ENCODE results near the gene ELOVL2. TPM values are rescaled to one million over a fixed set of nuclear protein-coding genes. Genes with fewer than 3 reads are reported as not detected.
A peak's percentile ranks its signal among the peaks of the same experiment; 100 is the strongest.

Gene ELOVL2
- total and polyA plus RNA-seq, 10 of the 15 experiments (the other 5 are each of a cell fraction or from before 2014, with no cell fraction given) = 0.01 to 0.03 TPM; not detected in 8

DNA sequence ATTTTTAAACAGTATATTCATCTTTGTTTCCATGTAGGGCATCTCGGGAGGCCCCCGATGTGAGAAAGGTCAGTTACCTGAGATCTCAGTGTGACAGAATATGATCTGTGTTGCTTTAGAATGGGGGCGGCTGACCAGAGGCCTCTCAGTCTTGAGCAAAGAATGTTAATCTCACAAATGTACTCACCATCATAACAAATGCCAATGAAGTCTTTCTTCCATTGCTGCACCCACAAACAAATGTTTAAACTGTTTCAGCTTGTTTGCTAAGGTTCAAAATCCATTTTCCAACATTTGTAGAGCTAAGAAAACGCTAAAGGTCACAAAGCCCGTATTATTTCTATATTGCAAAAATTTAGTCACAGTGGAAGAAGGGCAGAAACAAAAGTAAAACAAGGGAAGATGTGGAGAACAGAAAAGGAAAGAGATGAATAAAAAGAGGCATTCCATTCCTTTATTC is 31.8 kb downstream of the ELOVL2 start:
- in situ Hi-C loops (cut with MboI) (no loop called here), intact Hi-C loops (cut with micrococcal nuclease; ENCODE audit: unreplicated experiment) (no loop called here)
- H4K20me1 ChIP-seq (ENCODE audit: control insufficient read depth, insufficient read depth) = no peaks in the 10 kb centered on the region
- H2AFZ ChIP-seq (ENCODE audit: control insufficient read depth, low read depth, low read length) = no peak overlapping the region
- RAD21 ChIA-PET (ENCODE audit: unreplicated experiment) = interaction anchor here (1.3 to 1.7 kb wide), 2 partner anchors 56 to 58 kb away, joined by 3 to 6 read pairs; no protein-coding TSS in a partner anchor
- H3K4me3 ChIP-seq = no peak overlapping the region
- peaks cover 0 to 2% of the 10 kb centered on the region in 2 experiments; a peak in 3 of 4 replicates for H3K27me3 ChIP-seq (replicated peaks in 1 of 2; ENCODE audit: control insufficient read depth in 2 of 2, insufficient read depth in 2 of 2, low read length in 1 of 2)
- TF ChIP-seq POU2F2 (IDR thresholded peaks at IDR 0.05; ENCODE audit: borderline replicate concordance, low read depth, low read length) = no peak
- POLR2A ChIA-PET = interaction anchor here (0.5 kb wide), 1 partner anchor 70 kb away, joined by 3 read pairs; no protein-coding TSS in a partner anchor
- no peaks in the 10 kb centered on the region for H3K36me3 ChIP-seq (ENCODE audit: control insufficient read depth in 2 of 2, insufficient read depth in 2 of 2, low read length in 1 of 2)
- H3K4me1 ChIP-seq (ENCODE audit: control insufficient read depth, insufficient read depth, low read length) = peaks cover 11% of the 10 kb centered on the region
- WGBS (ENCODE audit: insufficient coverage, insufficient replicate concordance, low lambda C conversion rate, missing lambda C conversion rate) = 42% methylated on average over 5 of the region's 5 CpGs
- BruUV-seq (replicated peaks) = no TSS peak
- H3K9me3 ChIP-seq (replicated peaks; ENCODE audit: control insufficient read depth, insufficient read depth, low read length) = no peaks in the 10 kb centered on the region
- no peak for ATAC-seq
- FAIRE-seq = no peak
- CTCF ChIA-PET = interaction anchor here (1.0 kb wide), 1 partner anchor 57 kb away, joined by 4 read pairs; no protein-coding TSS in a partner anchor
- no peak for DNase-seq (ENCODE audit: low read depth, low spot score)
- H3K9ac ChIP-seq (ENCODE audit: control insufficient read depth, insufficient read depth, low read length) = no peak overlapping the region
- no peaks in the 10 kb centered on the region for H3K79me2 ChIP-seq (ENCODE audit: control insufficient read depth, insufficient read depth, low read length)
- SMC1A ChIA-PET (ENCODE audit: uncharacterized antibody, unreplicated experiment) = interaction anchor here (1.5 kb wide), 1 partner anchor 25 kb away, joined by 5 read pairs; no protein-coding TSS in a partner anchor
- no peak overlapping the region for H3K27ac ChIP-seq (ENCODE audit: control insufficient read depth, insufficient read depth)
- H3K4me2 ChIP-seq (ENCODE audit: control insufficient read depth, insufficient read depth) = no peak overlapping the region

- Histone ChIP-seq H3K79me2 (ENCODE audit: control insufficient read depth, insufficient read depth, low read length) (no peaks in the 10 kb centered on the region), H3K36me3 (ENCODE audit: control insufficient read depth in 2 of 2, insufficient read depth in 2 of 2, low read length in 1 of 2) (no peaks in the 10 kb centered on the region), H3K4me3 (no peak overlapping the region), H4K20me1 (ENCODE audit: control insufficient read depth, insufficient read depth) (no peaks in the 10 kb centered on the region), H3K4me1 (ENCODE audit: control insufficient read depth, insufficient read depth, low read length) (peaks cover 11% of the 10 kb centered on the region), H3K9ac (ENCODE audit: control insufficient read depth, insufficient read depth, low read length) (no peak overlapping the region), H3K4me2 (ENCODE audit: control insufficient read depth, insufficient read depth) (no peak overlapping the region), H3K27me3 (replicated peaks in 1 of 2; ENCODE audit: control insufficient read depth in 2 of 2, insufficient read depth in 2 of 2, low read length in 1 of 2) (peaks cover 0 to 2% of the 10 kb centered on the region in 2 experiments; a peak in 2 of 4 replicates), H3K9me3 (replicated peaks; ENCODE audit: control insufficient read depth, insufficient read depth, low read length) (no peaks in the 10 kb centered on the region), H2AFZ (ENCODE audit: control insufficient read depth, low read depth, low read length) (no peak overlapping the region), H3K27ac (ENCODE audit: control insufficient read depth, insufficient read depth) (no peak overlapping the region)
- in situ Hi-C loops (cut with MboI) (no loop called here), intact Hi-C loops (cut with micrococcal nuclease; ENCODE audit: unreplicated experiment) (no loop called here)
- ChIA-PET POLR2A (interaction anchor here (0.5 kb wide), 1 partner anchor 71 kb away, joined by 3 read pairs; no protein-coding TSS in a partner anchor), RAD21 (ENCODE audit: unreplicated experiment) (interaction anchor here (1.3 to 1.7 kb wide), 2 partner anchors 57 kb away, joined by 3 to 6 read pairs; no protein-coding TSS in a partner anchor), SMC1A (ENCODE audit: uncharacterized antibody, unreplicated experiment) (interaction anchor here (0.7 to 1.8 kb wide), 3 partner anchors 20 to 57 kb away, joined by 3 to 5 read pairs (median 5); no protein-coding TSS in a partner anchor), CTCF (interaction anchor here (1.0 kb wide), 1 partner anchor 57 kb away, joined by 4 read pairs; no protein-coding TSS in a partner anchor)
- TF ChIP-seq RAD21 (IDR thresholded peaks at IDR 0.05; ENCODE audit: insufficient read depth, low read depth, low read length) = peak; percentile 17; the same call in 1 of the 2 replicates
- peak; percentile 19; the same call in 1 of the 2 replicates for TF ChIP-seq RUNX3 (IDR thresholded peaks at IDR 0.05; ENCODE audit: low read length)
- TF ChIP-seq, protein P1, sequence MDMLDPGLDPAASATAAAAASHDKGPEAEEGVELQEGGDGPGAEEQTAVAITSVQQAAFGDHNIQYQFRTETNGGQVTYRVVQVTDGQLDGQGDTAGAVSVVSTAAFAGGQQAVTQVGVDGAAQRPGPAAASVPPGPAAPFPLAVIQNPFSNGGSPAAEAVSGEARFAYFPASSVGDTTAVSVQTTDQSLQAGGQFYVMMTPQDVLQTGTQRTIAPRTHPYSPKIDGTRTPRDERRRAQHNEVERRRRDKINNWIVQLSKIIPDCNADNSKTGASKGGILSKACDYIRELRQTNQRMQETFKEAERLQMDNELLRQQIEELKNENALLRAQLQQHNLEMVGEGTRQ (IDR thresholded peaks at IDR 0.05; ENCODE audit: borderline replicate concordance, low read depth, low read length) = no peak
- no peak for TF ChIP-seq CHD2 (IDR thresholded peaks at IDR 0.05; ENCODE audit: borderline replicate concordance, low read depth, low read length)
- peak in 1 of 3 experiments; percentile 13; a peak in 1 of 6 replicates for TF ChIP-seq CTCF (IDR thresholded peaks at IDR 0.05 in 2 of 3, conservative IDR thresholded peaks at IDR 0.05 in 1 of 3; ENCODE audit: control insufficient read depth in 2 of 3, extremely low read depth in 1 of 3, insufficient read depth in 1 of 3, low read depth in 3 of 3, low read length in 3 of 3)
- TF ChIP-seq NRF1 (conservative IDR thresholded peaks at IDR 0.05; ENCODE audit: low read depth, low read length) = no peak
- TF ChIP-seq NFXL1 (IDR thresholded peaks at IDR 0.05; ENCODE audit: borderline replicate concordance) = no peak
- TF ChIP-seq PAX8 (IDR thresholded peaks at IDR 0.05) = no peak
- FAIRE-seq (no peak), DNase-seq (ENCODE audit: low read depth, low spot score) (no peak), ATAC-seq (peak; percentile 71)
- BruUV-seq (replicated peaks) = no TSS peak
- 34% methylated on average over 8 of the region's 8 CpGs for WGBS (ENCODE audit: insufficient coverage, insufficient replicate concordance, low lambda C conversion rate, missing lambda C conversion rate)
Observed at GRCh38 chr6:11011787-11012234, 32.3 kb downstream of the ELOVL2 start.

Measured in GM12878 (cell line).